GM19043 (cell line): ENCODE results near the gene NDUFA6.
"Not testable (repeated sequence)": the region's sequence is repeated elsewhere in the genome, so short reads cannot be mapped to it uniquely, and the experiment has no call there.

Source experiments
- ATAC-seq: cut with Tn5 transposase; IDR thresholded peaks from one replicate; pipeline ENCODE4 v1.9.1; 2021; ENCODE audit warnings: low read depth; ENCODE audit not compliant: unreplicated experiment

Gene NDUFA6

DNA sequence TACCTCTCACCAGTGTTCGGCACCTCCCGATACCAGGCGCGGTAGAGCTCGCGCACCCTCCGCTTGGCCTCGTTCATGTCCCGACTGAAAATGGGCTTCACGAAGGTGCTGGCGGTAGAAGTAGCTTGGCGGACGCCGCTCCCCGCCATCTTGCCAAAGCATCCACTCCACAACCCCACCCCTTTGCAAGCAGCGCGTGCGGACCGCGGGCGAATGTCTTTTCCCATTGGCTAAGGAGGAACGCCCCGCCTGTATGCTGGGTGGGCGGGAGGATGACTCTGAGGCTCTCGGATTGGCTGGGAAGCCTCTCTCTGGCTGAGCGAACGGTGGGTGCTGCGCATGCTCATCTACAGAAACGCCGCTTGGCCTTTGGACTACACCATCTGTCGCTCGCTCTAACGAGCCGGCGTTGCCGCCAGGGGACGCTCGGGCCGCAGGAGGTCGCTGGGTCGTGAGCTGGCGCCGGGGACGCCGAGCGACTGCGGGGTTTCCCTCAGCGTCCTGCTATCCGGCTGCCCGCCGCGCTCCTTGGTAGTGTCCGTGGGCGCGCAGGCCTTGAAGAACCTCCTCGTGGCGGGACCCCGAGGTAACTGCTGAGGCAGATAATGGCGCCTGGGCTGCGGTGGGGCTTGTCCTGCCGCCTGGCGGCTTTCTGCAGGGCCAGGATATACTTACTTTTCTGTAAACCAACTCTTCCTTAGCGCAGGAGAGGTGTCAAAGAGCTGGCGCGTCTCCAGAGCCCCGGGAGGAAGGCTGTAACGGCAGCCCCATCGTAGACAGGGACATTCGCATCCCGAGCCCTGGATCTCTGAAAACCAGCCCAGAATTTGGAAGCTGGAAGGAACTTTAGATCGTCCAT lies at the start of gene NDUFA6:
Gene NDUFA6 (minus strand): TSS at position 177 of the 859 bp plus-strand sequence. CDS start 28 bp downstream, at position 149.
- ATAC-seq, result peak; percentile 94

- ATAC-seq, result not testable (repeated sequence)
Measured at GRCh38 chr22:42140153-42140552, 49.6 kb upstream of the NDUFA6 start.

GRCh38 chr22:42139508-42139907 lies 48.9 kb upstream of the NDUFA6 start:
- not testable (repeated sequence) for ATAC-seq

GRCh38 chr22:42138972-42139371 lies 48.4 kb upstream of the NDUFA6 start:
- ATAC-seq, result no peak

- no peak for ATAC-seq
Measured at GRCh38 chr22:42138122-42138770, 47.7 kb upstream of the NDUFA6 start.

GRCh38 chr22:42135688-42136087 lies 45.1 kb upstream of the NDUFA6 start:
- ATAC-seq, result not testable (repeated sequence)

GRCh38 chr22:42134100-42135020 lies 43.8 kb upstream of the NDUFA6 start:
- ATAC-seq, result no peak

DNA sequence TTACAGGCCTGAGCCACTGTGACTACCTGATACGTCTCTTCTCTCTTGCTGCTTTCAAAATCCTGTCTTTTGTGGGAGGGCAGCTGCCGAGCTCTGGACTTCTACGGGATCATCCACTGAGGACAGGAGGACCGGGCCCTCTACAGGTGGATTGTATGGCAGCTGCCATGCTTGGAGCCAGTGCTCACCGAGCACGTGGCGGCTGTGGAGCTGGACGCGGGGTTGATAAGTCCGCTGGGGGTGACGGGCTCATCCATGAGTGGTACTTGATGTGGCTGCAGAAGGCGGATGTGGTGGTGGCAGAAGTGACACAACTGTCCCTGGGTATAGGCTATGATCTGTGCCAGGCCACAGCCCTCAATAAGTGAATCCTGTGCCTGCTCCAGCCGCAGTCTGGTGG lies 41.9 kb upstream of the NDUFA6 start:
- no peak for ATAC-seq

DNA sequence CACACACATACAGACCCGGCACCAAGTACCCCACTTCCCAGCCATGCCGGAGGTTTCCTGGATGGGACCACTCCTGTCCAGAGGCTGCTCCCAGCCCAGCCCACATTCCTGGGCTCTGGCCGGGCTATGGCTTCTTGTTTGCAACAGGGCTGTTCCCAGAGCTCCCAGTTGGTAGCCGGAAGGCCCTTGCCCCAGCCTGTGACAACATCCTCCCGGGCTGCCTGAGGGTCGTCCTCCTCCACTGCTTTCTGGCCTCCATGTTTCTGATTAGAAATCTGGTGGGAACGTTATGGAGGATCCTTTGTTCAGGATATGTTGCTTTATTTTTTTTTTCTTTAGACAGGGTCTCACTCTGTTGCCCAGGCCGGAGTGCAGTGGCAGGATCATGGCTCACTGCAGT lies 41.0 kb upstream of the NDUFA6 start:
- no peak for ATAC-seq

- ATAC-seq, result not testable (repeated sequence)
Measured at GRCh38 chr22:42130639-42131431, 40.3 kb upstream of the NDUFA6 start, which contains the start of gene CYP2D6. Gene CYP2D6 (minus strand): TSS chr22:42130810. CDS start chr22:42130791, 19 bp downstream.

DNA sequence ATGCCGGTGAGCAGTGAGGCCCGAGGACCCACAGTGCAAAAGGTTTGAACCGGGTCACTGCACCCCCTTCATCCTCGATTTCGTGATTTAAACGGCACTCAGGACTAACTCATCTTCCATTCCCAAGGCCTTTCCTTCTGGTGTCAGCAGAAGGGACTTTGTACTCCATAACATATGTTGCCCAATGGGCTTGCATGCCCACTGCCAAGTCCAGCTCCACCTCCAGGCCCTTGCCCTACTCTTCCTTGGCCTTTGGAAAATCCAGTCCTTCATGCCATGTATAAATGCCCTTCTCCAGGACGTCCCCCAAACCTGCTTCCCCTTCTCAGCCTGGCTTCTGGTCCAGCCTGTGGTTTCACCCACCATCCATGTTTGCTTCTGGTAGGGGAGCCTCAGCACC lies 39.6 kb upstream of the NDUFA6 start:
- ATAC-seq, result not testable (repeated sequence)

GRCh38 chr22:42128776-42129694 lies 38.5 kb upstream of the NDUFA6 start:
- not testable (repeated sequence) for ATAC-seq

GRCh38 chr22:42128007-42128406 lies 37.4 kb upstream of the NDUFA6 start:
- not testable (repeated sequence) for ATAC-seq

DNA sequence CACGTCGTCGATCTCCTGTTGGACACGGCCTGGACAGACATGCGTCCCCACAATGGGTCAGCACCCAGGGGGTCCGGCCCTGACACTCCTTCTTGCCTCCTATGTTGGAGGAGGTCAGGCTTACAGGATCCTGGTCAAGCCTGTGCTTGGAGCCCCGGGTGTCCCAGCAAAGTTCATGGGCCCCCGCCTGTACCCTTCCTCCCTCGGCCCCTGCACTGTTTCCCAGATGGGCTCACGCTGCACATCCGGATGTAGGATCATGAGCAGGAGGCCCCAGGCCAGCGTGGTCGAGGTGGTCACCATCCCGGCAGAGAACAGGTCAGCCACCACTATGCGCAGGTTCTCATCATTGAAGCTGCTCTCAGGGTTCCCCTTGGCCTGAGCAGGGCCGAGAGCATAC lies 37.0 kb upstream of the NDUFA6 start:
- no peak for ATAC-seq

- not testable (repeated sequence) for ATAC-seq
Measured at GRCh38 chr22:42123529-42123928, 33.0 kb upstream of the NDUFA6 start.

DNA sequence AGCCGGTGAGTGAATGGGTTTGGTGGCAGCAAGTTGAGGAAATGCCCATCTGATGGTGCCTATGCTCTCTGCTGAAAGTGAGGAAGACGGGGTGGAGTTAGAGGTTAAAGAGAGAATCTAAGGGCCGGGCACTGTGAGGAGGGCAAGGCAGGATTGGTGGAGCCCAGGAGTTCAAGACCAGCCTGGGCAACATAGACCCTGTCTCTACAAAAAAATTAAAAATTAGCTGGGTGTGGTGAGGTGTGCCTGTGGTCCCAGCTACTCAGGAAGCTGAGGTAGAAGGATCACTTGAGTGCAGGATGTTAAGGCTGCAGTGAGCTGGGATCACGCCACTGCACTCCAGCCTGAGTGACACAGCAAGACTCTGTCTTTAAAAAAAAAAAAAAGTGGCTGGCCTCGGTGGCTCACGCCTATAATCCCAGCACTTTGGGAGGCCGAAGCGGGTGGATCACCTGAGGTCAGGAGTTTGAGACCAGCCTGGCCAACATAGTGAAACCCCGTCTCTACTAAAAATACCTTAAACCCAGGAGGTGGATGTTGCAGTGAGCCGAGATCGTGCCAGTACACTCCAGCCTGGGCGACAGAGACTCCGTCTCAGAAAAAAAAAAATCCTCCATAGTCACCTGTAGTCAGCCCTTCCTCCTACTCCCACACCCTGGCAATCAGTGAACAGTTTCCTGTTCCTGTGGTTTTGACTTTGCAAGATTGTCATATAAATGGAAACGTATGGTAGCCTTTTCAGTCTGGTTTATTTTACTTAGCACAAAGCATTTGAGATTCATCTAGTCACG lies 29.9 kb upstream of the NDUFA6 start:
- ATAC-seq, result not testable (repeated sequence)

GRCh38 chr22:42116848-42117424 lies 26.4 kb upstream of the NDUFA6 start:
- ATAC-seq, result no peak

- ATAC-seq, result not testable (repeated sequence)
Measured at GRCh38 chr22:42115420-42115830, 24.9 kb upstream of the NDUFA6 start.
